DMS53 (cell line): ENCODE results near the gene IGFBP1.
"Not testable (repeated sequence)": the region's sequence is repeated elsewhere in the genome, so short reads cannot be mapped to it uniquely, and the experiment has no call there.

ENCODE experiments used
- DNase-seq: peaks from one replicate; lab custom pipeline; 2025; lab: John Stamatoyannopoulos, UW

IGFBP1 gene

GRCh38 chr7:45938626-45939302, 50.5 kb downstream of the IGFBP1 start:
- DNase-seq: peak; percentile 74

- no peak for DNase-seq
These were observed 51.3 kb downstream of the IGFBP1 start for GRCh38 chr7:45939574-45939973.

- DNase-seq: not testable (repeated sequence)
These were observed 52.0 kb downstream of the IGFBP1 start for GRCh38 chr7:45940237-45940781.

- DNase-seq: no peak
These were observed 52.7 kb downstream of the IGFBP1 start for GRCh38 chr7:45940939-45941338.
